Endodermal cell (in vitro differentiated cells): ENCODE results near the gene ATXN1. TPM values are rescaled to one million over a fixed set of nuclear protein-coding genes. Genes with fewer than 3 reads are reported as not detected.

Experiments
- DNase-seq: peaks from one replicate; pipeline ENCODE4 v3.0.0-alpha.2; 2017
- H3K27ac ChIP-seq: 2 replicates; pipeline ENCODE4 v1.5.1; 2013; ENCODE audit warnings: mild to moderate bottlenecking, low read depth, low read length, moderate library complexity
- H3K27me3 ChIP-seq: 2 replicates; pipeline ENCODE4 v1.6.1; 2013; ENCODE audit warnings: mild to moderate bottlenecking, low read length, moderate library complexity; ENCODE audit not compliant: insufficient read depth, control insufficient read depth, poor library complexity, severe bottlenecking
- H3K36me3 ChIP-seq: 2 replicates; pipeline ENCODE4 v1.7.0; 2013; ENCODE audit warnings: mild to moderate bottlenecking, low read length, moderate library complexity; ENCODE audit not compliant: control insufficient read depth, insufficient read depth
- H3K4me1 ChIP-seq: one replicate; pipeline ENCODE4 v1.7.0; 2013; ENCODE audit warnings: low read length; ENCODE audit not compliant: control insufficient read depth, insufficient read depth
- H3K4me3 ChIP-seq: 2 replicates; pipeline ENCODE4 v1.5.1; 2013; ENCODE audit warnings: mild to moderate bottlenecking, low read length, moderate library complexity
- H3K9ac ChIP-seq: 2 replicates; pipeline ENCODE4 v1.6.1; 2013; ENCODE audit warnings: mild to moderate bottlenecking, low read length, moderate library complexity; ENCODE audit not compliant: poor library complexity, severe bottlenecking; ENCODE audit errors: extremely low read depth
- H3K9me3 ChIP-seq: 2 replicates; pipeline ENCODE4 v1.6.1; 2013; ENCODE audit warnings: mild to moderate bottlenecking, low read length, moderate library complexity; ENCODE audit not compliant: control insufficient read depth
- H3K27ac Mint-ChIP-seq: 2 replicates; pipeline ENCODE4 v1.8.0; 2020; ENCODE audit warnings: mixed read lengths
- H3K27me3 Mint-ChIP-seq: 2 replicates; pipeline ENCODE4 v1.8.0; 2021; ENCODE audit warnings: mild to moderate bottlenecking, mixed read lengths; ENCODE audit not compliant: insufficient read depth
- H3K36me3 Mint-ChIP-seq: 2 replicates; pipeline ENCODE4 v1.8.0; 2020; ENCODE audit warnings: low read depth, mixed read lengths
- H3K4me1 Mint-ChIP-seq: 2 replicates; pipeline ENCODE4 v1.8.0; 2020; ENCODE audit warnings: mixed read lengths
- H3K4me3 Mint-ChIP-seq: 2 replicates; pipeline ENCODE4 v1.8.0; 2020; ENCODE audit warnings: mild to moderate bottlenecking, moderate library complexity, mixed read lengths
- H3K9me3 Mint-ChIP-seq: 2 replicates; pipeline ENCODE4 v1.8.0; 2020; ENCODE audit warnings: mild to moderate bottlenecking, mixed read lengths
- CTCF ChIP-seq: fragments of 200-600 bp; sonication (generic); conservative IDR thresholded peaks from 2 replicates; pipeline ENCODE4 v1.5.0; 2021; ENCODE audit warnings: antibody characterized with exemption, mild to moderate bottlenecking
- WGBS, 2 experiments: methylation state at CpG; one replicate each; pipeline versions ENCODE4 v1.1.5 to v1.1.7; 2013; ENCODE audit warnings: missing lambda C conversion rate in 2 of 2, mixed read lengths in 1 of 2; ENCODE audit not compliant: insufficient coverage in 1 of 2, insufficient read length in 1 of 2; 5-methylcytosine and 5-hydroxymethylcytosine counted together
- total RNA-seq, 2 donors: library from RNA; stranded (reverse); fragmentation: NEBNext Ultra II Directional in 1 of 2; extraction: Animal tissue kit (Norgen Biotek cat#: 25700) in 1 of 2; gene quantifications; 2 replicates in 1 of 2; 3 replicates in 1 of 2; pipeline ENCODE4 v1.2.1, GENCODE V29; 2021

Gene ATXN1
- total RNA-seq, 2 donors from 2014 or later: 10.4 to 15.9 TPM

- no peak overlapping the region for H3K27ac Mint-ChIP-seq
- H3K36me3 ChIP-seq: no peaks in the 10 kb centered on the region
- peaks cover 25% of the 10 kb centered on the region for H3K4me1 Mint-ChIP-seq
- no peaks in the 10 kb centered on the region for H3K9me3 ChIP-seq
- peaks cover 9% of the 10 kb centered on the region for H3K4me1 ChIP-seq
- no peaks in the 10 kb centered on the region for H3K27me3 ChIP-seq
- DNase-seq: peak; percentile 45
- H3K4me3 ChIP-seq: no peak overlapping the region
- H3K36me3 Mint-ChIP-seq: peaks cover 7% of the 10 kb centered on the region
- 95 to 97% methylated on average over 6 to 7 of the region's 7 CpGs for WGBS, 2 experiments
- H3K9me3 Mint-ChIP-seq: peaks cover 2% of the 10 kb centered on the region
- H3K27ac ChIP-seq: no peak overlapping the region
- no peak overlapping the region for H3K4me3 Mint-ChIP-seq
- no peak overlapping the region for H3K9ac ChIP-seq
- no peak for TF ChIP-seq CTCF
- no peaks in the 10 kb centered on the region for H3K27me3 Mint-ChIP-seq
These were observed 439.9 kb downstream of the ATXN1 start for GRCh38 chr6:16321341-16321710.

GRCh38 chr6:16320533-16321340, 440.5 kb downstream of the ATXN1 start:
- no peak for TF ChIP-seq CTCF
- no peak overlapping the region for H3K4me3 Mint-ChIP-seq
- H3K4me1 Mint-ChIP-seq: peaks cover 25% of the 10 kb centered on the region
- Histone ChIP-seq H3K9me3 (no peaks in the 10 kb centered on the region), H3K36me3 (no peaks in the 10 kb centered on the region), H3K4me3 (no peak overlapping the region), H3K27ac (peak overlapping the region; percentile 10), H3K9ac (no peak overlapping the region), H3K4me1 (peaks cover 9% of the 10 kb centered on the region), H3K27me3 (no peaks in the 10 kb centered on the region)
- no peak for DNase-seq
- no peaks in the 10 kb centered on the region for H3K27me3 Mint-ChIP-seq
- H3K9me3 Mint-ChIP-seq: no peaks in the 10 kb centered on the region
- 92 to 93% methylated on average over 13 to 21 of the region's 21 CpGs for WGBS, 2 experiments
- H3K36me3 Mint-ChIP-seq: peaks cover 1% of the 10 kb centered on the region
- H3K27ac Mint-ChIP-seq: no peak overlapping the region

GRCh38 chr6:16319813-16320532, 441.3 kb downstream of the ATXN1 start:
- H3K4me3 ChIP-seq: no peak overlapping the region
- Mint-ChIP-seq H3K36me3 (no peaks in the 10 kb centered on the region), H3K4me1 (peaks cover 24% of the 10 kb centered on the region), H3K9me3 (no peaks in the 10 kb centered on the region), H3K27me3 (no peaks in the 10 kb centered on the region), H3K4me3 (no peak overlapping the region), H3K27ac (peak overlapping the region; percentile 44)
- H3K27ac ChIP-seq: peak overlapping the region; percentile 10
- H3K4me1 ChIP-seq: peaks cover 9% of the 10 kb centered on the region
- WGBS, 2 experiments: 59 to 63% methylated on average over 11 to 16 of the region's 16 CpGs
- H3K9me3 ChIP-seq: no peaks in the 10 kb centered on the region
- peak; percentile 73 for DNase-seq
- H3K36me3 ChIP-seq: no peaks in the 10 kb centered on the region
- no peak for TF ChIP-seq CTCF
- H3K27me3 ChIP-seq: no peaks in the 10 kb centered on the region
- H3K9ac ChIP-seq: no peak overlapping the region
